SK-N-SH (cell line): Measurements from ENCODE around the gene TADA2B. TPM values are rescaled to one million over a fixed set of nuclear protein-coding genes. Genes with fewer than 3 reads are reported as not detected.

ENCODE experiments used
- CTCF ChIA-PET: fragments of 300-600, 350-600 bp; formaldehyde crosslinking; extraction: SDS; loops from one replicate; lab custom pipeline; 2021; lab: Yijun Ruan, JAX
- POLR2A ChIA-PET: fragments of 350-600 bp; sonication (Branson Sonifier 250); formaldehyde crosslinking; extraction: SDS; loops from one replicate; lab custom pipeline; 2020; ENCODE audit warnings: antibody characterized with exemption, inconsistent platforms; lab: Yijun Ruan, JAX
- DNase-seq: peaks from one replicate; pipeline ENCODE4 v3.0.0; 2012
- H2AFZ ChIP-seq: fragments of 200-600 bp; sonication (generic); 2 replicates; pipeline ENCODE4 v1.8.1; 2016; ENCODE audit warnings: antibody characterized with exemption, mild to moderate bottlenecking, low read depth
- H3F3A ChIP-seq: fragments of 200-600 bp; sonication (generic); replicated peaks from 2 replicates; pipeline ENCODE3; 2016; ENCODE audit warnings: antibody characterized with exemption, mild to moderate bottlenecking; ENCODE audit not compliant: insufficient read depth
- H3K27ac ChIP-seq, 2 experiments: fragments of 200-500 bp in 1 of 2; fragments of 200-600 bp in 1 of 2; sonication (Bioruptor generic) in 1 of 2; sonication (generic), shearing (Covaris generic) in 1 of 2; 2 replicates each; pipeline versions ENCODE4 v1.5.1 to v1.6.1; 2014 to 2016; ENCODE audit warnings: low read depth in 2 of 2, inconsistent platforms in 1 of 2, low read length in 1 of 2, mild to moderate bottlenecking in 1 of 2, mixed read lengths in 1 of 2
- H3K27me3 ChIP-seq: fragments of 200-600 bp; sonication (generic), shearing (Covaris generic); 2 replicates; pipeline ENCODE4 v1.6.1; 2016; ENCODE audit warnings: mixed run types; ENCODE audit not compliant: insufficient read depth
- H3K36me3 ChIP-seq, 2 experiments: fragments of 200-500 bp in 1 of 2; fragments of 200-600 bp in 1 of 2; sonication (Bioruptor generic) in 1 of 2; sonication (generic) in 1 of 2; replicated peaks in 1 of 2; 2 replicates each; pipeline versions ENCODE3 to v1.5.1; 2014 to 2016; ENCODE audit warnings: low read length in 1 of 2, mild to moderate bottlenecking in 1 of 2; ENCODE audit not compliant: insufficient read depth in 2 of 2, control insufficient read depth in 1 of 2
- H3K4me1 ChIP-seq, 2 experiments: fragments of 200-500 bp in 1 of 2; fragments of 200-600 bp in 1 of 2; sonication (Bioruptor generic) in 1 of 2; sonication (generic), shearing (Covaris generic) in 1 of 2; 2 replicates each; pipeline versions ENCODE4 v1.5.1 to v1.6.1; 2014 to 2016; ENCODE audit warnings: low read depth in 1 of 2, low read length in 1 of 2, mixed run types in 1 of 2; ENCODE audit not compliant: insufficient read depth in 2 of 2, control insufficient read depth in 1 of 2
- H3K4me2 ChIP-seq: fragments of 200-600 bp; sonication (generic), shearing (Covaris generic); 2 replicates; pipeline ENCODE4 v1.6.1; 2017; ENCODE audit warnings: mixed run types
- H3K4me3 ChIP-seq, 2 experiments: fragments of 200-500 bp in 1 of 2; fragments of 200-600 bp in 1 of 2; sonication (Bioruptor generic) in 1 of 2; sonication (generic), shearing (Covaris generic) in 1 of 2; 2 replicates each; pipeline versions ENCODE4 v1.5.1 to v1.8.1; 2014 to 2016; ENCODE audit warnings: low read depth in 2 of 2, inconsistent platforms in 1 of 2, low read length in 1 of 2, mild to moderate bottlenecking in 1 of 2, mixed read lengths in 1 of 2, moderate library complexity in 1 of 2
- H3K79me2 ChIP-seq: fragments of 200-600 bp; sonication (generic); 2 replicates; pipeline ENCODE4 v1.8.1; 2017; ENCODE audit warnings: mild to moderate bottlenecking; ENCODE audit not compliant: insufficient read depth
- H3K9ac ChIP-seq: fragments of 200-600 bp; sonication (generic); 2 replicates; pipeline ENCODE4 v1.6.1; 2017; ENCODE audit warnings: mixed run types
- H3K9me2 ChIP-seq: fragments of 200-600 bp; sonication (generic); 2 replicates; pipeline ENCODE4 v1.6.1; 2017; ENCODE audit warnings: mixed run types
- H3K9me3 ChIP-seq: fragments of 200-600 bp; sonication (generic); 2 replicates; pipeline ENCODE4 v1.6.1; 2017; ENCODE audit warnings: mixed run types, mild to moderate bottlenecking, moderate library complexity
- H4K20me1 ChIP-seq: fragments of 200-600 bp; sonication (generic); 2 replicates; pipeline ENCODE4 v1.6.1; 2017; ENCODE audit warnings: mild to moderate bottlenecking, mixed run types; ENCODE audit not compliant: insufficient read depth
- CHD2 ChIP-seq: fragments of 150-350 bp; IDR thresholded peaks from 2 replicates; pipeline ENCODE4 v1.6.1; 2018; ENCODE audit warnings: low read length; ENCODE audit not compliant: partially characterized antibody
- ELF1 ChIP-seq: IDR thresholded peaks from 2 replicates; pipeline ENCODE4 v1.4.0; 2012
- EP300 ChIP-seq, 2 experiments: IDR thresholded peaks; 2 replicates each; pipeline versions ENCODE4 v1.4.0 to v1.6.1; 2012; ENCODE audit warnings: borderline replicate concordance in 1 of 2, low read depth in 1 of 2, low read length in 1 of 2
- FOSL2 ChIP-seq: IDR thresholded peaks from 2 replicates; pipeline ENCODE4 v1.4.0; 2012; ENCODE audit warnings: low read depth, mild to moderate bottlenecking, moderate library complexity, borderline replicate concordance
- FOXJ3 ChIP-seq: sonication (generic); formaldehyde crosslinking; IDR thresholded peaks from 2 replicates; pipeline ENCODE4 v1.5.1; 2020; ENCODE audit warnings: mild to moderate bottlenecking, missing genetic modification reagents
- GATA2 ChIP-seq: sonication (generic); formaldehyde crosslinking; IDR thresholded peaks from 2 replicates; pipeline ENCODE4 v1.5.0; 2020; ENCODE audit warnings: mild to moderate bottlenecking, missing genetic modification reagents
- MEF2A ChIP-seq: IDR thresholded peaks from 2 replicates; pipeline ENCODE4 v1.4.0; 2012; ENCODE audit warnings: low read depth, borderline replicate concordance
- NFIC ChIP-seq: IDR thresholded peaks from 2 replicates; pipeline ENCODE4 v1.4.0; 2012; ENCODE audit warnings: borderline replicate concordance
- NRF1 ChIP-seq: IDR thresholded peaks from 2 replicates; pipeline ENCODE4 v1.6.1; 2012; ENCODE audit warnings: low read depth, mild to moderate bottlenecking, low read length
- RAD21 ChIP-seq: IDR thresholded peaks from 2 replicates; pipeline ENCODE4 v1.6.1; 2012; ENCODE audit warnings: mild to moderate bottlenecking, low read length
- RCOR1 ChIP-seq: fragments of 150-350 bp; IDR thresholded peaks from 2 replicates; pipeline ENCODE4 v1.6.1; 2017; ENCODE audit warnings: antibody characterized with exemption, low read length
- RFX5 ChIP-seq: IDR thresholded peaks from 2 replicates; pipeline ENCODE4 v1.6.1; 2012; ENCODE audit warnings: mild to moderate bottlenecking, improper control_type of control experiment, low read length
- SIN3A ChIP-seq: IDR thresholded peaks from 2 replicates; pipeline ENCODE4 v1.6.1; 2012; ENCODE audit warnings: low read depth, mild to moderate bottlenecking, low read length, moderate library complexity, borderline replicate concordance
- SMC3 ChIP-seq: IDR thresholded peaks from 2 replicates; pipeline ENCODE4 v1.6.1; 2012; ENCODE audit warnings: low read depth, low read length, improper control_type of control experiment
- TAF1 ChIP-seq: IDR thresholded peaks from 2 replicates; pipeline ENCODE4 v1.6.1; 2012; ENCODE audit warnings: low read depth, mild to moderate bottlenecking, low read length, moderate library complexity, borderline replicate concordance
- TCF12 ChIP-seq: IDR thresholded peaks from 2 replicates; pipeline ENCODE4 v1.4.0; 2012
- TEAD4 ChIP-seq: IDR thresholded peaks from 2 replicates; pipeline ENCODE4 v1.4.0; 2012; ENCODE audit warnings: mild to moderate bottlenecking, borderline replicate concordance; ENCODE audit not compliant: insufficient read depth
- YY1 ChIP-seq: IDR thresholded peaks from 2 replicates; pipeline ENCODE4 v1.4.0; 2012; ENCODE audit warnings: low read depth, mild to moderate bottlenecking
- WGBS: methylation state at CpG from one replicate; pipeline ENCODE4 v1.1.6; 2017; ENCODE audit warnings: low lambda C conversion rate; 5-methylcytosine and 5-hydroxymethylcytosine counted together
- polyA plus RNA-seq, 3 experiments: library from polyadenylated mRNA; depleted of rRNA; stranded (reverse); fragments of >200 nt; gene quantifications; 2 replicates each; pipeline ENCODE4 v1.2.3, GENCODE V29; 2012
- TF ChIP-seq, protein P1 (sequence below): fragments of 200-600 bp; sonication (generic); IDR thresholded peaks from 2 replicates; pipeline ENCODE4 v1.6.1; 2017; ENCODE audit warnings: antibody characterized with exemption, mild to moderate bottlenecking, moderate library complexity
- TF ChIP-seq, protein P2 (sequence below): IDR thresholded peaks from 2 replicates; pipeline ENCODE4 v1.4.0; 2012; ENCODE audit warnings: low read depth
- TF ChIP-seq, protein P3 (sequence below): IDR thresholded peaks from 2 replicates; pipeline ENCODE4 v1.4.0; 2012; ENCODE audit warnings: low read depth, borderline replicate concordance
- TF ChIP-seq, protein P4 (sequence below): fragments of 150-350 bp; IDR thresholded peaks from 2 replicates; pipeline ENCODE4 v1.6.1; 2016; ENCODE audit warnings: mild to moderate bottlenecking, low read depth, low read length

Gene TADA2B
- polyA plus RNA-seq, 1 of the 3 experiments (the other 2 are of a cell fraction): 8.0 TPM

DNA sequence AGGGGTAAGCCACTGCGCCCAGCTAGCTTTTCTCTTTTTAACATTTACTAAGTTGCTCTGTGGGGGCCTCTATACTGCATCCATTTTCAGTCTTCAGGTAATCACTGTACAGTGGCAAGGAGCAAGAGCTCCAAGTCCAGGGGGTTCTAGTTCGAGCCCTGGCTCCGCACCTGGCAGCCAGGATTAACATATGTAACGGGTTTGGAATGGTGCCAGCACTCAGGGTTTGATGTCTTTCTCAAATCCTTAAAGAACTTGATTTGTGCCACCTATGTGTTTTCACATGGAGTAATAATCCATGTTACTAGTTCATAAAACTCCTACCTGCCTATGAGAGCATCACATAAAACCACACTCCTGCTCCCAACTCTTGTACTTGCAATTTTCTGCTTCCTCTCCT, 20.2 kb downstream of the TADA2B start (continued):
- TF ChIP-seq, protein P1, sequence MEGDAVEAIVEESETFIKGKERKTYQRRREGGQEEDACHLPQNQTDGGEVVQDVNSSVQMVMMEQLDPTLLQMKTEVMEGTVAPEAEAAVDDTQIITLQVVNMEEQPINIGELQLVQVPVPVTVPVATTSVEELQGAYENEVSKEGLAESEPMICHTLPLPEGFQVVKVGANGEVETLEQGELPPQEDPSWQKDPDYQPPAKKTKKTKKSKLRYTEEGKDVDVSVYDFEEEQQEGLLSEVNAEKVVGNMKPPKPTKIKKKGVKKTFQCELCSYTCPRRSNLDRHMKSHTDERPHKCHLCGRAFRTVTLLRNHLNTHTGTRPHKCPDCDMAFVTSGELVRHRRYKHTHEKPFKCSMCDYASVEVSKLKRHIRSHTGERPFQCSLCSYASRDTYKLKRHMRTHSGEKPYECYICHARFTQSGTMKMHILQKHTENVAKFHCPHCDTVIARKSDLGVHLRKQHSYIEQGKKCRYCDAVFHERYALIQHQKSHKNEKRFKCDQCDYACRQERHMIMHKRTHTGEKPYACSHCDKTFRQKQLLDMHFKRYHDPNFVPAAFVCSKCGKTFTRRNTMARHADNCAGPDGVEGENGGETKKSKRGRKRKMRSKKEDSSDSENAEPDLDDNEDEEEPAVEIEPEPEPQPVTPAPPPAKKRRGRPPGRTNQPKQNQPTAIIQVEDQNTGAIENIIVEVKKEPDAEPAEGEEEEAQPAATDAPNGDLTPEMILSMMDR: no peak
- TF ChIP-seq TCF12 (no peak), RAD21 (no peak), GATA2 (CRISPR knock-in tag) (no peak)
- TF ChIP-seq, all 33 proteins: peak for 0

DNA sequence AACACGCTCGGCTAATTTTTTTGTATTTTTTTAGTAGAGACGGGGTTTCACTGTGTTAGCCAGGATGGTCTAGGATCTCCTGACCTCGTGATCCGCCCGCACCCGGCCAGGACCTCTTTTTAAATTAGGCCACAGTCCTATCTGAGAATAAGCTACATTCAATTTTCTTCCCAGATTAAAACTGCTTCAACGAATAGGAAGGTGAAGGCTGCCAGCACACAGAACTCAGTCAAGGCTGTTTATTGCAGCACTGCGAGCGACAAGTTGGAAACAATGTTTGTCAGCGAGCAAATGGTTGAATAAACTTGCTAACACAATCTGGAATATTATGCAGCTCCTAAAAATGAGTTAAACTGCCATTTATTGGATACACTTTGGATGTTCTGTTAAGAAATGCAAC, 22.8 kb downstream of the TADA2B start:
- H3K36me3 ChIP-seq: peaks cover 22 to 37% of the 10 kb centered on the region in 2 experiments
- peaks cover 0 to 17% of the 10 kb centered on the region in 2 experiments; a peak in 2 of 4 replicates for H3K4me1 ChIP-seq
- H3K9me2 ChIP-seq: no peaks in the 10 kb centered on the region
- no peak overlapping the region for H3K9ac ChIP-seq
- H3K27me3 ChIP-seq: no peaks in the 10 kb centered on the region
- no peaks in the 10 kb centered on the region for H3K9me3 ChIP-seq
- no peak for DNase-seq
- H2AFZ ChIP-seq: no peak overlapping the region
- peaks cover 56% of the 10 kb centered on the region for H3K79me2 ChIP-seq
- ChIA-PET CTCF (interaction anchor here (1.2 to 9.1 kb wide), 6 partner anchors 23 to 345 kb away, joined by 3 to 80 read pairs (median 4); partner anchors contain the start of gene TADA2B), POLR2A (interaction anchor here (0.6 kb wide), 1 partner anchor 1111 kb away, joined by 4 read pairs; no protein-coding TSS in a partner anchor)
- TF ChIP-seq TAF1 (no peak), FOXJ3 (CRISPR knock-in tag) (no peak), SMC3 (no peak), RFX5 (no peak)
- TF ChIP-seq, protein P2, sequence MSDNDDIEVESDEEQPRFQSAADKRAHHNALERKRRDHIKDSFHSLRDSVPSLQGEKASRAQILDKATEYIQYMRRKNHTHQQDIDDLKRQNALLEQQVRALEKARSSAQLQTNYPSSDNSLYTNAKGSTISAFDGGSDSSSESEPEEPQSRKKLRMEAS: no peak
- H4K20me1 ChIP-seq: peaks cover 25% of the 10 kb centered on the region
- no peak overlapping the region for H3K4me3 ChIP-seq
- no peak overlapping the region for H3K27ac ChIP-seq
- 93% methylated on average over 11 of the region's 11 CpGs for WGBS
- H3K4me2 ChIP-seq: peak overlapping the region; percentile 99; the same call in 1 of the 2 replicates
- H3F3A ChIP-seq: peaks cover 3% of the 10 kb centered on the region

DNA sequence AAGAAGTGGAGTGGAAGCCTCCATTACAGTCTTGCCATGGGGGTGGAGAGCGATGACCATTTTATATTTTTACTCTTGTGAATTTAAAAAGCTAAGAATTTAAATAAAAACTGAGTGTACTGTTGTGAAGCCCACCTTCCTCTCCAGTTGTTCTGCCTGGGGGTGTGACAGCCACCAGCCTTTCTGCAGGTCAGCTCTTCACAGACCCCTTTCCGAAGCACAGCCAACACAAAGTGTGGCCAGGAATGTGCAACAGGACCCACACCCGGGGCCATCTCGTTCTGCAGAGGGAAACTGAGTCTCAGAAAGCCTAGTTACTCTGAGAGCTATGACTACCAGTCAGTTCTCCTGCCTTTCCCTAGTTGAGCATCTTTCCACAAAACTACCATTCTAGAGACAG, 23.3 kb downstream of the TADA2B start:
- H3K4me3 ChIP-seq: peak overlapping the region; percentile 86 to 88; a peak in 3 of 4 replicates
- H3K4me2 ChIP-seq: peak overlapping the region; percentile 99
- no peaks in the 10 kb centered on the region for H3K27me3 ChIP-seq
- peaks cover 17 to 32% of the 10 kb centered on the region in 2 experiments for H3K36me3 ChIP-seq
- WGBS: 55% methylated on average over 4 of the region's 4 CpGs
- peaks cover 56% of the 10 kb centered on the region for H3K79me2 ChIP-seq
- H4K20me1 ChIP-seq: peaks cover 25% of the 10 kb centered on the region
- DNase-seq: no peak
- no peaks in the 10 kb centered on the region for H3K9me3 ChIP-seq
- peaks cover 0 to 17% of the 10 kb centered on the region in 2 experiments; a peak in 2 of 4 replicates for H3K4me1 ChIP-seq
- ChIA-PET POLR2A (interaction anchor here (2.2 kb wide), 1 partner anchor 157 kb away, joined by 8 read pairs; the partner anchor contains the start of gene TBC1D14), CTCF (interaction anchor here (1.5 to 9.1 kb wide), 7 partner anchors 16 to 346 kb away, joined by 3 to 80 read pairs (median 5); partner anchors contain the start of gene TADA2B)
- H3K9me2 ChIP-seq: no peaks in the 10 kb centered on the region
- H3K27ac ChIP-seq: no peak overlapping the region
- H3F3A ChIP-seq: no peaks in the 10 kb centered on the region
- H3K9ac ChIP-seq: peak overlapping the region; percentile 91; the same call in 1 of the 2 replicates
- no peak overlapping the region for H2AFZ ChIP-seq
- TF ChIP-seq NRF1 (no peak), TCF12 (no peak), MEF2A (no peak), CHD2 (no peak), RCOR1 (no peak), EP300 (IDR thresholded peaks at IDR 0.05; ENCODE audit: borderline replicate concordance in 1 of 2, low read depth in 1 of 2, low read length in 1 of 2) (no peak), FOSL2 (no peak), TEAD4 (no peak), FOXJ3 (CRISPR knock-in tag) (no peak), YY1 (no peak), SIN3A (no peak), NFIC (no peak), ELF1 (no peak)
- TF ChIP-seq, protein P3, sequence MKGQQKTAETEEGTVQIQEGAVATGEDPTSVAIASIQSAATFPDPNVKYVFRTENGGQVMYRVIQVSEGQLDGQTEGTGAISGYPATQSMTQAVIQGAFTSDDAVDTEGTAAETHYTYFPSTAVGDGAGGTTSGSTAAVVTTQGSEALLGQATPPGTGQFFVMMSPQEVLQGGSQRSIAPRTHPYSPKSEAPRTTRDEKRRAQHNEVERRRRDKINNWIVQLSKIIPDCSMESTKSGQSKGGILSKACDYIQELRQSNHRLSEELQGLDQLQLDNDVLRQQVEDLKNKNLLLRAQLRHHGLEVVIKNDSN: no peak
- TF ChIP-seq, protein P2: no peak
- TF ChIP-seq, protein P4, sequence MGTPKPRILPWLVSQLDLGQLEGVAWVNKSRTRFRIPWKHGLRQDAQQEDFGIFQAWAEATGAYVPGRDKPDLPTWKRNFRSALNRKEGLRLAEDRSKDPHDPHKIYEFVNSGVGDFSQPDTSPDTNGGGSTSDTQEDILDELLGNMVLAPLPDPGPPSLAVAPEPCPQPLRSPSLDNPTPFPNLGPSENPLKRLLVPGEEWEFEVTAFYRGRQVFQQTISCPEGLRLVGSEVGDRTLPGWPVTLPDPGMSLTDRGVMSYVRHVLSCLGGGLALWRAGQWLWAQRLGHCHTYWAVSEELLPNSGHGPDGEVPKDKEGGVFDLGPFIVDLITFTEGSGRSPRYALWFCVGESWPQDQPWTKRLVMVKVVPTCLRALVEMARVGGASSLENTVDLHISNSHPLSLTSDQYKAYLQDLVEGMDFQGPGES: no peak
